ENCODE results near the gene ESYT1.
A peak's percentile ranks its signal among the peaks of the same experiment; 100 is the strongest.

The ESYT1 gene

GRCh38 chr12:56159482-56160192, 31.6 kb downstream of the ESYT1 start:
- TF ChIP-seq POLR2A (IDR thresholded peaks at IDR 0.05; ENCODE audit: low read length), result peak; percentile 7
- TF ChIP-seq GATA1 (IDR thresholded peaks at IDR 0.05; ENCODE audit: low read depth, low read length), result no peak
- no peak for DNase-seq

- TF ChIP-seq GATA1 (IDR thresholded peaks at IDR 0.05; ENCODE audit: low read depth, low read length), result no peak
- no peak for TF ChIP-seq POLR2A (IDR thresholded peaks at IDR 0.05; ENCODE audit: low read length)
- no peak for DNase-seq
Measured at GRCh38 chr12:56160193-56160763, 32.2 kb downstream of the ESYT1 start.

- no peak for DNase-seq
- TF ChIP-seq POLR2A (IDR thresholded peaks at IDR 0.05; ENCODE audit: low read length) (peak; percentile 27), GATA1 (IDR thresholded peaks at IDR 0.05; ENCODE audit: low read depth, low read length) (no peak)
Measured at GRCh38 chr12:56160894-56161689, 33.0 kb downstream of the ESYT1 start.

GRCh38 chr12:56161690-56162351, 33.8 kb downstream of the ESYT1 start:
- DNase-seq, result no peak
- TF ChIP-seq POLR2A (IDR thresholded peaks at IDR 0.05; ENCODE audit: low read length) (no peak), GATA1 (IDR thresholded peaks at IDR 0.05; ENCODE audit: low read depth, low read length) (no peak)

GRCh38 chr12:56162468-56163290, 34.6 kb downstream of the ESYT1 start:
- DNase-seq, result no peak
- no peak for TF ChIP-seq GATA1 (IDR thresholded peaks at IDR 0.05; ENCODE audit: low read depth, low read length)
- TF ChIP-seq POLR2A (IDR thresholded peaks at IDR 0.05; ENCODE audit: low read length), result no peak

- DNase-seq, result no peak
- TF ChIP-seq POLR2A (IDR thresholded peaks at IDR 0.05; ENCODE audit: low read length), result peak; percentile 36
- TF ChIP-seq GATA1 (IDR thresholded peaks at IDR 0.05; ENCODE audit: low read depth, low read length), result no peak
Measured at GRCh38 chr12:56163533-56164344, 35.7 kb downstream of the ESYT1 start.

- no peak for TF ChIP-seq GATA1 (IDR thresholded peaks at IDR 0.05; ENCODE audit: low read depth, low read length)
- peak; percentile 5 for TF ChIP-seq POLR2A (IDR thresholded peaks at IDR 0.05; ENCODE audit: low read length)
- DNase-seq, result no peak
Measured at GRCh38 chr12:56164345-56164729, 36.3 kb downstream of the ESYT1 start.

- TF ChIP-seq POLR2A (IDR thresholded peaks at IDR 0.05; ENCODE audit: low read length) (peak; percentile 6), GATA1 (IDR thresholded peaks at IDR 0.05; ENCODE audit: low read depth, low read length) (no peak)
Measured at GRCh38 chr12:56165369-56165768, 37.3 kb downstream of the ESYT1 start.

GRCh38 chr12:56169229-56169759, 41.2 kb downstream of the ESYT1 start:
- TF ChIP-seq POLR2A (IDR thresholded peaks at IDR 0.05; ENCODE audit: low read length) (no peak), GATA1 (IDR thresholded peaks at IDR 0.05; ENCODE audit: low read depth, low read length) (no peak)
- DNase-seq, result no peak

More at GRCh38 chr12:56165369-56165768, 37.3 kb downstream of the ESYT1 start:
- no peak for DNase-seq

GRCh38 chr12:56172839-56173238, 44.8 kb downstream of the ESYT1 start:
- TF ChIP-seq POLR2A (IDR thresholded peaks at IDR 0.05; ENCODE audit: low read length) (no peak), GATA1 (IDR thresholded peaks at IDR 0.05; ENCODE audit: low read depth, low read length) (no peak)
- no peak for DNase-seq

- DNase-seq, result no peak
- TF ChIP-seq POLR2A (IDR thresholded peaks at IDR 0.05; ENCODE audit: low read length) (no peak), GATA1 (IDR thresholded peaks at IDR 0.05; ENCODE audit: low read depth, low read length) (no peak)
Measured at GRCh38 chr12:56178347-56178746, 50.3 kb downstream of the ESYT1 start.

GRCh38 chr12:56186957-56187356, 58.9 kb downstream of the ESYT1 start:
- no peak for DNase-seq
- TF ChIP-seq GATA1 (IDR thresholded peaks at IDR 0.05; ENCODE audit: low read depth, low read length) (no peak), POLR2A (IDR thresholded peaks at IDR 0.05; ENCODE audit: low read length) (no peak)
